GM12878 (cell line): ENCODE measurements around the gene KAZN. TPM values are rescaled to one million over a fixed set of nuclear protein-coding genes. Genes with fewer than 3 reads are reported as not detected.

Source experiments
- ATAC-seq: fragments of 200-7000 bp; cut with Tn5 transposase; 3 replicates; pipeline ENCODE4 v1.9.1; 2020; ENCODE audit warnings: mild to moderate bottlenecking, moderate library complexity
- BruUV-seq: library from RNA; stranded (reverse); fragments of 400-500 nt; replicated peaks from 2 replicates; lab custom pipeline; 2021; lab: Mats Ljungman, UMichigan
- CTCF ChIA-PET: fragments of 300-600 bp; sonication (Branson Sonifier 250); formaldehyde crosslinking; extraction: SDS; loops from one replicate; lab custom pipeline; 2021; ENCODE audit warnings: inconsistent platforms; lab: Yijun Ruan, JAX
- POLR2A ChIA-PET: fragments of 350-600 bp; formaldehyde crosslinking; extraction: SDS; loops from one replicate; lab custom pipeline; 2021; ENCODE audit warnings: inconsistent platforms; lab: Charles Lee
- RAD21 ChIA-PET: fragments of 300-600 bp; sonication (Branson Sonifier 250); formaldehyde crosslinking; loops from one replicate; lab custom pipeline; 2023; ENCODE audit warnings: antibody characterized with exemption; ENCODE audit not compliant: unreplicated experiment; lab: Charles Lee
- SMC1A ChIA-PET: fragments of 300-600 bp; sonication (Branson Sonifier 250); formaldehyde crosslinking; loops from one replicate; lab custom pipeline; 2023; ENCODE audit not compliant: unreplicated experiment, uncharacterized antibody; lab: Charles Lee
- DNase-seq: peaks from one replicate; pipeline ENCODE4 v3.0.0-alpha.2; 2011; ENCODE audit warnings: low read depth, low spot score
- FAIRE-seq: peaks from 3 replicates; lab custom pipeline; 2011; peaks lifted over from hg19 to GRCh38; lab: Jason Lieb, UNC
- H2AFZ ChIP-seq: 2 replicates; pipeline ENCODE4 v1.6.0; 2011; ENCODE audit warnings: low read depth, low read length, control low read depth; ENCODE audit not compliant: control insufficient read depth
- H3K27ac ChIP-seq: 2 replicates; pipeline ENCODE4 v1.5.1; 2011; ENCODE audit warnings: control low read depth; ENCODE audit not compliant: control insufficient read depth, insufficient read depth
- H3K27me3 ChIP-seq, 2 experiments: replicated peaks in 1 of 2; 2 replicates each; pipeline versions ENCODE4 v1.6.0 to v1.6.1; 2011; ENCODE audit warnings: low read length in 1 of 2; ENCODE audit not compliant: control insufficient read depth in 2 of 2, insufficient read depth in 2 of 2
- H3K36me3 ChIP-seq, 2 experiments: 2 replicates each; pipeline ENCODE4 v1.5.1; 2011; ENCODE audit warnings: low read length in 1 of 2; ENCODE audit not compliant: control insufficient read depth in 2 of 2, insufficient read depth in 2 of 2
- H3K4me1 ChIP-seq: 2 replicates; pipeline ENCODE4 v1.6.1; 2011; ENCODE audit warnings: mild to moderate bottlenecking, low read length, moderate library complexity, mixed read lengths; ENCODE audit not compliant: control insufficient read depth, insufficient read depth
- H3K4me2 ChIP-seq: 2 replicates; pipeline ENCODE4 v1.6.0; 2011; ENCODE audit warnings: control low read depth; ENCODE audit not compliant: control insufficient read depth, insufficient read depth
- H3K4me3 ChIP-seq: fragments of 200-600 bp; sonication (generic); 2 replicates; pipeline ENCODE4 v1.5.1; 2016
- H3K79me2 ChIP-seq: 2 replicates; pipeline ENCODE4 v1.6.0; 2011; ENCODE audit warnings: low read length; ENCODE audit not compliant: control insufficient read depth, insufficient read depth
- H3K9ac ChIP-seq: 2 replicates; pipeline ENCODE4 v1.8.0; 2011; ENCODE audit warnings: low read length, control low read depth, mixed read lengths; ENCODE audit not compliant: control insufficient read depth, insufficient read depth
- H3K9me3 ChIP-seq: replicated peaks from 3 replicates; pipeline ENCODE4 v1.5.1; 2011; ENCODE audit warnings: mild to moderate bottlenecking, low read length; ENCODE audit not compliant: control insufficient read depth, insufficient read depth
- H4K20me1 ChIP-seq: 2 replicates; pipeline ENCODE4 v1.6.0; 2011; ENCODE audit not compliant: control insufficient read depth, insufficient read depth
- ATF7 ChIP-seq: fragments of 450-650 bp; IDR thresholded peaks from 2 replicates; pipeline ENCODE4 v1.6.1; 2016; ENCODE audit warnings: low read depth, mild to moderate bottlenecking
- BRCA1 ChIP-seq: IDR thresholded peaks from 2 replicates; pipeline ENCODE4 v1.6.1; 2011; ENCODE audit warnings: low read depth, low read length, improper control_type of control experiment
- CEBPB ChIP-seq, 2 experiments: fragments of 150-350 bp in 1 of 2; IDR thresholded peaks; 2 replicates each; pipeline ENCODE4 v1.6.1; 2012 to 2014; ENCODE audit warnings: low read depth in 2 of 2, low read length in 2 of 2, borderline replicate concordance in 1 of 2, inconsistent platforms in 1 of 2
- CREB1 ChIP-seq: IDR thresholded peaks from 2 replicates; pipeline ENCODE4 v1.6.1; 2012; ENCODE audit warnings: low read depth, mild to moderate bottlenecking, inconsistent platforms
- DPF2 ChIP-seq: fragments of 450-650 bp; IDR thresholded peaks from 2 replicates; pipeline ENCODE4 v1.6.1; 2017; ENCODE audit warnings: mild to moderate bottlenecking
- EED ChIP-seq: sonication (generic); IDR thresholded peaks from 2 replicates; pipeline ENCODE4 v1.6.1; 2016; ENCODE audit warnings: antibody characterized with exemption, low read depth
- FOS ChIP-seq: IDR thresholded peaks from 3 replicates; pipeline ENCODE4 v1.6.1; 2011; ENCODE audit warnings: borderline replicate concordance; ENCODE audit not compliant: insufficient read length; ENCODE audit errors: extremely low read depth
- FOXK2 ChIP-seq: fragments of 450-650 bp; IDR thresholded peaks from 2 replicates; pipeline ENCODE4 v1.6.1; 2017; ENCODE audit warnings: mild to moderate bottlenecking, moderate library complexity
- HDAC2 ChIP-seq: fragments of 200-600 bp; sonication (generic); IDR thresholded peaks from 2 replicates; pipeline ENCODE4 v1.6.1; 2017
- JUND ChIP-seq: IDR thresholded peaks from 2 replicates; pipeline ENCODE4 v1.6.1; 2012; ENCODE audit warnings: low read depth, mild to moderate bottlenecking, low read length, improper control_type of control experiment, moderate library complexity
- MEF2A ChIP-seq: IDR thresholded peaks from 2 replicates; pipeline ENCODE4 v1.6.1; 2011; ENCODE audit warnings: low read depth, mild to moderate bottlenecking, low read length, moderate library complexity; ENCODE audit not compliant: insufficient read depth
- MTA2 ChIP-seq: fragments of 450-650 bp; IDR thresholded peaks from 2 replicates; pipeline ENCODE4 v1.6.1; 2016; ENCODE audit warnings: low read depth, mild to moderate bottlenecking, moderate library complexity
- MYB ChIP-seq: fragments of 150-350 bp; IDR thresholded peaks from 2 replicates; pipeline ENCODE4 v1.6.1; 2014; ENCODE audit warnings: mild to moderate bottlenecking, low read depth, low read length, borderline replicate concordance
- NR2C2 ChIP-seq: IDR thresholded peaks from 2 replicates; pipeline ENCODE4 v1.6.1; 2011; ENCODE audit warnings: borderline replicate concordance, low read depth; ENCODE audit not compliant: control insufficient read depth, insufficient read length
- PAX8 ChIP-seq: fragments of 450-650 bp; IDR thresholded peaks from 2 replicates; pipeline ENCODE4 v1.6.1; 2017; ENCODE audit warnings: mild to moderate bottlenecking, moderate library complexity
- PML ChIP-seq: IDR thresholded peaks from 2 replicates; pipeline ENCODE4 v1.6.1; 2012; ENCODE audit warnings: low read length, inconsistent platforms
- SMARCA5 ChIP-seq: fragments of 450-650 bp; IDR thresholded peaks from 2 replicates; pipeline ENCODE4 v1.6.1; 2017; ENCODE audit warnings: mild to moderate bottlenecking
- ZSCAN29 ChIP-seq: fragments of 450-650 bp; IDR thresholded peaks from 2 replicates; pipeline ENCODE4 v1.6.1; 2017; ENCODE audit warnings: mild to moderate bottlenecking, moderate library complexity
- WGBS: methylation state at CpG from one replicate; pipeline ENCODE4 v1.1.6; 2016; ENCODE audit warnings: low lambda C conversion rate; ENCODE audit not compliant: insufficient replicate concordance, insufficient coverage; ENCODE audit errors: missing lambda C conversion rate; 5-methylcytosine and 5-hydroxymethylcytosine counted together
- in situ Hi-C: fragments of 300-500 bp; cut with MboI; formaldehyde crosslinking; loops from 9 replicates; pipeline ENCODE4 v1.14.3; 2018; ENCODE audit warnings: mixed read lengths
- intact Hi-C: fragments of 100-400 bp; cut with micrococcal nuclease; formaldehyde crosslinking; loops from one replicate; pipeline ENCODE4 v1.14.2; 2022; ENCODE audit not compliant: unreplicated experiment
- polyA plus RNA-seq, 11 experiments: library from polyadenylated mRNA; depleted of rRNA in 4 of 11; unstranded in 6 of 11; stranded (reverse) in 5 of 11; fragments of >200 nt; fragmentation: Nextera tagmentation in 4 of 11; fragmentation: Illumina TruSeq in 1 of 11; extraction: Ambion mirVana in 4 of 11; extraction: Trizol in 1 of 11; gene quantifications; 1 replicate in 1 of 11; 2 replicates in 10 of 11; pipeline versions ENCODE4 v1.2.1 to v1.2.3, GENCODE V29; 2011 to 2016; ENCODE audit warnings: inconsistent platforms in 2 of 11, missing spikeins in 2 of 11, low read depth in 1 of 11
- total RNA-seq, 4 experiments: library from RNA; depleted of rRNA in 3 of 4; stranded (reverse); fragments of >200 nt in 3 of 4; fragmentation: Illumina TruSeq in 1 of 4; extraction: Trizol in 1 of 4; gene quantifications; 2 replicates each; pipeline versions ENCODE4 v1.2.1 to v1.2.3, GENCODE V29; 2013 to 2021
- TF ChIP-seq, protein P1 (sequence below): IDR thresholded peaks from 2 replicates; pipeline ENCODE4 v1.6.1; 2012; ENCODE audit warnings: low read depth, low read length, improper control_type of control experiment

The KAZN gene
- total and polyA plus RNA-seq, 10 of the 15 experiments (the other 5 are each of a cell fraction or from before 2014, with no cell fraction given), result 0.72 to 4.0 (median 1.2) TPM

GRCh38 chr1:14576155-14576554 is 22.3 kb upstream of the KAZN start:
- ChIA-PET POLR2A (no interaction called here), CTCF (interaction anchor here (0.8 kb wide), 1 partner anchor 156 kb away, joined by 3 read pairs; no protein-coding TSS in a partner anchor), SMC1A (no interaction called here), RAD21 (no interaction called here)
- intact Hi-C loops (loop anchor here (10.0 kb wide), 1 partner anchor 181 kb away; no protein-coding TSS in a partner anchor), in situ Hi-C loops (loop anchor here (10.0 kb wide), 1 partner anchor 471 kb away; no protein-coding TSS in a partner anchor)
- Histone ChIP-seq H3K4me1 (no peaks in the 10 kb centered on the region), H3K79me2 (no peaks in the 10 kb centered on the region), H3K27ac (no peak overlapping the region), H3K36me3 (no peaks in the 10 kb centered on the region), H4K20me1 (no peaks in the 10 kb centered on the region), H3K9me3 (peaks cover 2% of the 10 kb centered on the region; the same call in 2 of the 3 replicates), H2AFZ (no peak overlapping the region), H3K4me3 (no peak overlapping the region), H3K27me3 (no peaks in the 10 kb centered on the region), H3K4me2 (no peak overlapping the region), H3K9ac (no peak overlapping the region)
- DNase-seq (no peak), ATAC-seq (no peak), FAIRE-seq (no peak)
- WGBS, result 31% methylated on average over 2 of the region's 2 CpGs
- no TSS peak for BruUV-seq
- TF ChIP-seq JUND (no peak), FOXK2 (no peak), ZSCAN29 (no peak), PML (no peak), DPF2 (no peak)
- TF ChIP-seq, protein P1, sequence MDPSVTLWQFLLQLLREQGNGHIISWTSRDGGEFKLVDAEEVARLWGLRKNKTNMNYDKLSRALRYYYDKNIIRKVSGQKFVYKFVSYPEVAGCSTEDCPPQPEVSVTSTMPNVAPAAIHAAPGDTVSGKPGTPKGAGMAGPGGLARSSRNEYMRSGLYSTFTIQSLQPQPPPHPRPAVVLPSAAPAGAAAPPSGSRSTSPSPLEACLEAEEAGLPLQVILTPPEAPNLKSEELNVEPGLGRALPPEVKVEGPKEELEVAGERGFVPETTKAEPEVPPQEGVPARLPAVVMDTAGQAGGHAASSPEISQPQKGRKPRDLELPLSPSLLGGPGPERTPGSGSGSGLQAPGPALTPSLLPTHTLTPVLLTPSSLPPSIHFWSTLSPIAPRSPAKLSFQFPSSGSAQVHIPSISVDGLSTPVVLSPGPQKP, result no peak

DNA sequence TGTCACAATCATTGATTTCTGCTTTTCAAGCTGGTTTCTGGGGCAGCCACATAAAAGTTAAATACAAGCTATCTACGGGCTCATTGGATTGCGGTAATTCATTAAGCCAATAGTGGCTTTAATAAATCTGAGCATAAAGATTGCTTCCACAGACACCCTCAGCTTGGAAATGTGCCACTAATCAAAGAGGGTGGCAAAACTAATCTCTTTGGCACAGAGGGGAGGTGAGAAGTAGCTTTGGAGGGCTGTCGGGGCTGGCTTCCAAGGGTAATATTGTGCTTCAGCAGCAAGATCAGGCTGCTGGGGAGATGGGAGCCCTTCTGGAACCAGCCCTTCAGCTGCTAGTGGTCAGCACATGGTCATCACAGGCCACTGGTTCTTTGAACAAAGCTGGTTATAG is 21.2 kb upstream of the KAZN start:
- intact Hi-C loops, result loop anchor here (10.0 kb wide), 1 partner anchor 182 kb away; no protein-coding TSS in a partner anchor
- no peaks in the 10 kb centered on the region for H3K27me3 ChIP-seq
- ATAC-seq, result no peak
- no peak overlapping the region for H3K4me2 ChIP-seq
- H2AFZ ChIP-seq, result no peak overlapping the region
- in situ Hi-C loops, result loop anchor here (10.0 kb wide), 1 partner anchor 472 kb away; no protein-coding TSS in a partner anchor
- ChIA-PET SMC1A (interaction anchor here (1.1 kb wide), 1 partner anchor 273 kb away, joined by 3 read pairs; no protein-coding TSS in a partner anchor), CTCF (interaction anchor here (0.8 kb wide), 1 partner anchor 155 kb away, joined by 3 read pairs; no protein-coding TSS in a partner anchor), RAD21 (no interaction called here), POLR2A (no interaction called here)
- peaks cover 2% of the 10 kb centered on the region; the same call in 2 of the 3 replicates for H3K9me3 ChIP-seq
- FAIRE-seq, result no peak
- no peaks in the 10 kb centered on the region for H4K20me1 ChIP-seq
- H3K4me3 ChIP-seq, result no peak overlapping the region
- 63% methylated on average over 3 of the region's 3 CpGs for WGBS
- BruUV-seq, result no TSS peak
- no peaks in the 10 kb centered on the region for H3K4me1 ChIP-seq
- DNase-seq, result no peak
- no peak overlapping the region for H3K27ac ChIP-seq
- no peak overlapping the region for H3K9ac ChIP-seq
- H3K79me2 ChIP-seq, result no peaks in the 10 kb centered on the region
- H3K36me3 ChIP-seq, result no peaks in the 10 kb centered on the region
- TF ChIP-seq MTA2 (no peak), MYB (no peak), NR2C2 (no peak), FOS (no peak), EED (no peak), MEF2A (no peak), HDAC2 (no peak), PAX8 (no peak), CREB1 (no peak), CEBPB (IDR thresholded peaks at IDR 0.05; ENCODE audit: borderline replicate concordance in 1 of 2, low read depth in 2 of 2, low read length in 2 of 2) (no peak), SMARCA5 (no peak), ATF7 (no peak), BRCA1 (no peak)
